CD4-positive, alpha-beta T cell treated with Interleukin-17A for 4 hours (primary cell): ENCODE measurements around the gene EFCAB11.
"Not testable (repeated sequence)": the region's sequence is repeated elsewhere in the genome, so short reads cannot be mapped to it uniquely, and the experiment has no call there.

Experiments
- DNase-seq: peaks from one replicate; pipeline ENCODE4 v3.0.0-alpha.2; 2020; ENCODE audit warnings: mixed read lengths

Gene EFCAB11

DNA sequence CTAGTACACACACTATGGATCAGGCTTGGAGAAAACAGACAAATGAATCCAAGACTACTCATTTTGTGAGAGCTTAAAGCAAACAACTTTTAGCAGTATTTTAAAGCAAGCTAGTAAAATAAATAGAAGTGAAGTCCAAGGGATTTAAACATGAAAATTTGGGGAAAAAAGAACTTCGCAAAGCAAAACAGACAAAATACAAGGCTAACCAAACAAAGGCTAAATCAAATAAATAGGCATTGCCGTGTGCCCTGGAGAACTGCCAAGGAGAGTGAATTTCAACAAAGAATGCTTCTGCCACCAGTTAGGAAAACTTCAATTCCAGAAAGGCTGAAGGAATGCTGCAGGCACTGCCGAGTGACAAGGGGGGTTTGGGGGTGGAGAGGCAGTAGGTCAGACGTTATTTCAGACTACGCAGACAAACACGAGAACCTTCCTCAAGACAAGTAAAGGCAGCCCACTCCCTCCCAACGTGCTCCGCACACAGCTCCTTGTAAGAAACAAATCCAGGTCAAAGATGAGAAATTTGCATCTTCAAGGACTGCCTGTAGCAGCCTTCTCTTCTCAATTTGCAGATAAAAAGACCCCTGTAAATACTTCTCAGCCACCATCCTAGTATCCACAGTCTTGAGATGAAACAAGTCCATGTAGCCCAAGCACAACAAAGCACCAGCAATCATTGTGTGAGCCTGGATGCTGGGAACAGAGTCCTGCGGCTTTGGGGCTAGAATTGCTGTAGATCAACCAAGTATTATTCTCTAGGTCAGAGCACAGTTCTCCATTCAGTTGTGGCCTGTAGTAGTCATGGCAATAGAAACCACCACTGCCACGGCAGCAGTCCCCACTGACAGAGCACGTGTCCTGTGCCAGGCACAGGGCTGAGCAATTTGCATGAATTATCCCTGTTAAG is 43.3 kb downstream of the EFCAB11 start:
- no peak for DNase-seq

DNA sequence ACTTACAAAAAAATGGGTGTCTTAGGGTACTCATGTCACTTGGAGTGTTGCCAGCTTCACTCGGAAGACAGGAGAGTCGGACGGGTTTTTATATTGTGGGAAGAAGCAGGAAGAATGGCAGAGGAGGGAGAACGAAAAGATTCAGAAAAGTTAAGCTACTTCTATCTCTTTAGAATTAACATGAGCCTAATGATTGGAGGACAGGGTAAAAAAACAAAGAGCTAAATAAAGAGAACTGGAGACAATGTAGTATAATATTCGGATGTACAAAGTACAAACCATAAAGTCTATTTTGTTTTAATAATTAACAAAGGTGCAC is 43.9 kb downstream of the EFCAB11 start:
- no peak for DNase-seq

DNA sequence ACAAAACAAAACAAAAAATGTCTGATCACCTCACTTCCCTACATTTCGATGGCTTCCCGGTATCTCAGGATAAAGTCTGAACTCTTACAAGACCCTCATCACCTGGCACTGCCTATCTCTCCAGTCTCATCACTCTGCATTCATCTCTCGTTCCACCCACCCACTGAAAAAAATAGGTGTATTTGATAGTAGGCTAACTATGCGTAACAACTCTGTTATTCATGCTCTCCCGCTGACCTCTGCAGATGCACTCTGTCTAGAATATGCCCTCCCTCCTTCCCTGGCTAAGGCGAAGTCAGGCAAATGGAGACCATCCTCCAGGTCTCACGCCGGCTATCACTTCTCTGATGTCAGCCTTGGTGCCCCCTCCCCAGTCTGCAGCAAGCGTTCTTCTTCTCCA is 44.9 kb downstream of the EFCAB11 start:
- DNase-seq = no peak

DNA sequence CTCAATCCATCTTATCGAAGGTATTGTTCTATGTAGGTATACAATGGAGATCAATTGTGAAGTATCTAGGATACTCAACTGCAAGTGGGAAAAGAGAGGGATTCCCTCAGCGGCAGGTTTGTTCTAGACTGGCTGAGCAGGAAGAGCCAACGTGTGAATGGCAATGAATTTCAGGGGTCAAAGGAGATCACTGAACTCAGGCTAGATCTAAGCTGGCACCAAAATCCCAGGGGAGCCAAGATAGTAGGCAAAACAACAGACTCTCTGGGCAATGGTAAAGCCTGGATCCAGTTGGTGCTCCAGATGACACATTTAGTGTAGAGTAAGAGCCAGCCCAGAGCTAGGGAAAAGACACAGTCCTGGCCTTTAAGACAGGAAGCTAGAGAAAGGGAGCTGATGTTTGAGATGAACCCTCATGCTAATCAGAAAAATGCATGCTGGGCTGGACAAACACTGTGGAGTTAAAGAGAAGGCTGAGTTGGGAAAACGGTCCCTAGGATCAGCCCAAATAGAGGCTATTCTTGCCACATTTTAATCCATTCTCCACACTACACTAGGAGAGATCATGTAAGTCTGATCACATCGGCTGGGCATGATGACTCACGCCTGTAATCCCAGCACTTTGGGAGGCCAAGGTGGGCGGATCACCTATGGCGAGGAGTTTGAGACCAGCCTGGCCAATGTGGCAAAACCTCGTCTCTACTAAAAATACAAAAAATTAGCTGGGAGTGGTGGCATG is 45.6 kb downstream of the EFCAB11 start:
- DNase-seq = no peak

DNA sequence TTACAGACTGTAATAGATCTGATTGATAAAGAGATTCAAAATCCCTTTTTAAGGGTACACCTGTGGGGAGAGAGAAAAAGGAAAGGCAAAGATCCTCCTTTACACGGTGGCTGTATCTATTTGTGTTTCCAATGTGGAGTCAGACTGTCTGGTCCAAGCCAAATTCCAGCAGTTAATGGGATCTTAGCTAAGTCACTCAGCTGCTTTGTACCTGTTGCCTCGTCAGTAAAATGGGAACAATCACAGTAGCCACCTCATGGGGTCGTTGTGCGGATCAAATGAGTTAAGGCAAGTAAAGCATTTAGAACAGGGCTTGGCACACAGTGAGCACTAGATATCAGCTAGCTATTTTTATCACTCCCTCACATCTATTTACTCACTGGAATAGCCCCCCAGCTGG is 46.9 kb downstream of the EFCAB11 start:
- no peak for DNase-seq

DNA sequence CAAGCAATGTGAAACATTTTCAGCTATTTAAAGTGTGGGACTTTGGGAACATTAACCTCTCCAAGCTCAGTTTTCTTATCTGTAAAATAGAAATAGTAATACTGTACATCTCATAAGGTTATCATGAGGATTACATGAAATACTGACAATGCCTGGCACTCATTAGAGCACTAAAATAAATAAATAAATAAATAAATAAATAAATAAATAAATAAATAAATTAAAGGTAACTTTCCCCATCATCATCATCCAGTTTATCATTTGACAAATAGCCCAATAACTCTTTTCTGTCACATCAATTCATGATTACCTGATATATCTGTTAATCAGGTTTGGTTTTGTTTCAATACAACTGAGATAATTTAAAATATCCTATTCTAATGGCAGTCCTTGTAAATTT is 48.5 kb downstream of the EFCAB11 start:
- no peak for DNase-seq

DNA sequence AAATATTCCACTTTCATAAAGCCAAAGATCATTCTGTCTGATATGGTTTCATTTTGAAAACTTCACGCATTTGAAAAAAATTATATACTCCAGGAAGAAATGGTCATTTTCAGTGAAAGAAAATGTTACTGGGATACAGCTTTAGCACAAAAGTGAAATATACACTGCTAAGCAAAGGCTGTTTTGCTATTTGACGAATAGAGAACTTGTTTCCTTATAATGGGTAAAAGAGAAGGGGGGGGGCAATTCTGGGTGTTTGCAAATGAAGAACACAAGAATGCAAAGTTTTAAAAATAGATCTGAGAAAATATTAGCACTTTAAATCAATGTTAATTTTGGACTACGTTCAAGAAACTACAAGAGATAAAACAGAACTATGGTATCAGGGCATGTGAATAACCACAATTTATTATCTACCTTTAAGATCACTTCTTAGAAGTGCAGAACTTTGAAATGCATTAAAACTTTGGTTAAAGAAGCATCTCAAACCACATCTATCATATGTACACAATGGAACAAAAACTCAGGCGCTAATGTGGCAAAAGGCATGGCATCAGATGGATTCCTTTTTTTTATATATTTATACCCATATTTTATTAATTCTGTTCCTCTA is 51.1 kb downstream of the EFCAB11 start:
- no peak for DNase-seq

DNA sequence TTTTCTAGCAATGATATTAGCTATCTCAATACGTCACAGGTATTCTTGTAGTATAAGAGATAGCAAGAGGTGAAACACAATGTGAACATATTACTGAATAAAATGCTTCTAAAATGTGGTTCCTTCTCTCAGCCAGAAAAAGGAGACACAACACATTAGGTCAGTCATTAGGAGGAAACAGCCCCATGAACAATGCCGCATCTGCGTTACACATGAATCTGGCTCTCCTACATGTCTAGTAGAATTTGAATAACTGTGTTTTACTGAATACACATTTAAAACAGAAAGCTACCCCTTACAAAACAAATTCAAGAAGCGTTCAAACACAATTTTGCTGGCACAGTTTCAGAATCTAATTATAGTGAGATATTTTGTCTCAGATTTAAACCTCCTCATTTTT is 51.6 kb downstream of the EFCAB11 start:
- DNase-seq = no peak

DNA sequence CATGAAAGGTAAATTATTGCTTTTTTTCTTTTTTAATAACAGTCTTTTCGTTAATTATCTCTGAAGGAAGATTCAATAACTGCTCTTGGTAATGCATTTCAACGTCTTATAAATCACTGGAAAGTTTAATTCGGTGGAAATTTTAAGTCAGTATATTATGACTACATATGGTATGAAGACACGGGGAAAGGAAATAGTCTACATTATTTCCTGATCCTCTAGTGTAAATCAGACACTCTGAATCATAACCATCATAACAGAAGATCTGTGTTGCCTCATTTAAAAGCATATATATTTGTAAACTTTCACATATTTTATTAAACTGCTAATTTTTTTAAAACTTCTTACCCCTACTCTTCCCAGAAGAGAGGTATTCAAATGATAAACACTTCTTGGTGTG is 53.7 kb downstream of the EFCAB11 start:
- DNase-seq = no peak

DNA sequence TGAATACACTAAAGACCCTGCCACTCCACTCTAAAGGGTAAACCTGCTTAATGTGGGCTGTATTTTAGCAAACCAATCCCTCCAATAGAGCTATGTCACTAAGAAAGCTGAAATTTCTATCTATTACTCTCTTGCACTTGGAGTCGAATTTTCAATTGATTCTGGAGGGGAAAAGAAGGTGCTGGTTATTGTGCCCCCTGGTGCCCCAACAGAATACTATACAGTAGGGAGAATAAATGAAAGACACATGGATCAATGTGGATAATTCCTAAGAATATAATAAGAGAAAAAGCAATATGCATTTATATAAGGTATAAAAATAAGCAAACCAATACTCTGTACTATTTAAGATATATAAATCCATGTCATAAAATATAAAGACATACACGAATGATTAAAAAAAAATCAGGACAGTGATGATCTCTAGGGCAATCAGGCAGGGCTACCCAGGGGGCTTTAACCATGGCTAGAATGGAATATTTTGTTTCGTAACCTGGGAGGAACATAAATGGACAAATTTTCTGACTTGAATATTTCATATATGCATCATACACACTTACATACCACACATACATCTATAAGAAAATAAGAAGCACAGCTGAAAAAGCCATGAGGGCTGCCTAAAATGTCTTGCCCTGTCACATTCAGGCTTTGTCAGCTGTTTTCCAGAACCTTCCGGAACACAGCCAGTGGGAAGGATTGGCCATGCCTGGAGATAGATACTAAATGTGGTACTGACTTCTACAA is 54.4 kb downstream of the EFCAB11 start:
- peak; percentile 38 for DNase-seq

DNA sequence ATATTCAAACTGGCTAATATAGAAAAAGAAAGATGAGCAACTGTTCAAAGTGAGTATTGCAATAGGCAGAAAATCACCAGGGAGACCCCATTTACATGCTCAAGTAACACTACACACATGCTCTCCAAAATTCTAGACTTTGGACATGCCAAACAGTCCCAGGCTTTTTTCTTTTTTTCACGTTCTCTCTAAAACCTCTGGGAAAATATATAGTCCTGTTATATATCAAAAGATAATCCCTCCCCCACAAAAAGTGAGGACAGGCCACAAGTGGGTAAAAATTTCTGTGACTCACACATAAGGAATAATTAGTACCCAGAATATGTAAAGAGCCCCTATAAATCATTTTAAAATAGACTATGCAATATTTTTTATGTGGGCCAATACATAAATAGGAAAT is 55.2 kb downstream of the EFCAB11 start:
- DNase-seq = no peak

DNA sequence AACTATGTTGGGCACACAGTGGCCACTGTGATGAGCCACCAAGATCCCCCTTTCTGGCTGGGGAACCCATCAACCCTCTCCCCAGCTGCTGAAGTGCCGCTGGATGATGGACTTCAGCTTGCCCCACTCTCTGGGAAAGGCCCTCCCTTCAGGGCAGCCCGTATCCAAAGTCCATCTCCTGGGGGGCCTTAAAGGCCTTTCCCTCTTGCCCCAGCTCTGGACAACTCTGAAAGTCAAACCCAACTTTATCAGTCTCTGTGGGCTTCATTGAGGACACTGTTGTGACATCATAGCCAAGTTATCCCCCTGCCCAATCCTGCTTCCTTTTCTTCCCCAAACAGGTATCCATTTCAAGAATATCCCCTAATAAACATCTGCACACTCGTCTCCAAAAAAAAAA is 61.1 kb downstream of the EFCAB11 start:
- not testable (repeated sequence) for DNase-seq

DNA sequence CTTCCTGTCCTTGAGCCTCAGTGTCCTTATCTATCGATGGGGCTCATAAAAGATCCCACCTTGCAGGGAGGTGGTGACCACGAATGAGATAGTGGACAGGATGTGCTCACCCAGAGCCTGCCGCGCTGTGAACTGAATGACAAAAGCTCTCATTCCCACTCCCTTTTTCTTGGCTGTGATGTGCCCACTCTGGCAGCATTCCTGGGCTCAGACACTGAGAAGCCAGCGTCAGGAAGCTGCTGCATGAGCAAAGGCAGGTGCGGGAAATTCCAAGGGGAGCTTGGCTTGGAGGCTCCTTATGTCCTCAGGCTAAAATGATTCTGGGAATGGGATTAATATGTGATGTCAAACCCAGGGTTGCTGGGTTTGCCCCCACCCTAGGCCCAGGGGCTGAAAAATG is 61.6 kb downstream of the EFCAB11 start:
- no peak for DNase-seq

DNA sequence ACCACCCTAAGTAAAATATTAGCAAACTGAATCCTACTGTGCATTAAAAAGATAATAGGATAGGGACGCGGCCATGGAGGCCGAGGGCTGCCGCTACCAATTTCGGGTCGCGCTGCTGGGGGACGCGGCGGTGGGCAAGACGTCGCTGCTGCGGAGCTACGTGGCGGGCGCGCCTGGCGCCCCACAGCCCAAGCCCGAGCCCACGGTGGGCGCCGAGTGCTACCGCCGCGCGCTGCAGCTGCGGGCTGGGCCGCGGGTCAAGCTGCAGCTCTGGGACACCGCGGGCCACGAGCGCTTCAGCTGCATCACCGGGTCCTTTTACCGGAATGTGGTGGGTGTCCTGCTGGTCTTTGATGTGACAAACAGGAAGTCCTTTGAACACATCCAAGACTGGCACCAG is 62.8 kb downstream of the EFCAB11 start:
- not testable (repeated sequence) for DNase-seq

DNA sequence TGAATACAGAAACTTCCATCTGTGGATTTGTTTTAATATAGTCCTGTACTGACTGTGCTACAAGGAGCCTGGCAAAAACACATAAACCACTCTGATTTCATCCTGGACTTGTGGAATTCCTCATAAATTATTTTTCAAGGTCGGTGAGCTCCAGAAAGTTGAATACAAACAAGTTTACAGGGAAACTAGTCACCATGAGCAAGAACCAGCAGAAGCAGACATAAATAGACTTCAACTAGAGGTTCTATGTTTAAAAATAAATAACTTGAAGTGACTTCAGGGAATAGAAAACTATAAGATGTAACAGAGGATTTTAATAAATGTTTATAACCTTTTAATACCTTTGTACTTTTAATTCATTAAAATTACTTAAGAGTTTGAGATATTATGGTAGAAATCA is 63.5 kb downstream of the EFCAB11 start:
- DNase-seq = no peak

DNA sequence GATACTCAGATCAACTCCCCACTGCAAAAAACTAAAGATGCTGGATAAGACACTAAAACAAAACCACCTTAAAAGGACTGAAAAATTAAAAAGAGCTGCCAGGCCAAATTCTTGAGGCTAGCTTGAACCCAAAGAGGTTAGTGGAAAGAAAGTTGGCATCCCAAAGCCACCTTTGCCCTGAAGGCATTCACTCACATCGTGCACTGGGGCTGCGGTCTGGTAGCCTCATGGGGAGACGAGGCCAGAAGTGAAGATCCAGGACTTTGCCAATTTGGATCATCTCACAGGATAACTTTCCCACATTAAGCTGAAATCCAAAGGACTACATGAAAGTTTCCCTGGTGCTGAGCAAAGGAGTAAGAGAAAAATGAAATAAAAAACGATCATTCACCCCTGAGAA is 63.9 kb downstream of the EFCAB11 start:
- DNase-seq = no peak

DNA sequence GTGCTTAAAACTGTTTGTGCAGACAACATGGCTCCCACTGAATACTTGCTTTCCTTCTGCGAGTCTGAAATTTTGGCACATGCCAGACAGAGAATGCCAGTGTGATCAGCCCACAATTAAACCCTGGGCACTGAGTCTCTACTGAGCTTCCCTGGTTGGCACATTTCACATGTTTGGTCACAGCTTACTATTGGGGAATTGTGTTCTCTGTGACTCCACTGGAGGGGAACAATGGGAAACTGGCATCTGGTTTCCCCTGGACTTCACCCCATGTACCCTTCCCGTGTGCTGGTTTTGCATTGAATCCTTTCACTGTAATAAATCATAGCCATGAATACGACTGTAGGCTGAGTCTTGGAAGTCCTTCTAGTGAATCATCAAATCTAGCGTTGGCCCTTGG is 64.9 kb downstream of the EFCAB11 start:
- DNase-seq = no peak

DNA sequence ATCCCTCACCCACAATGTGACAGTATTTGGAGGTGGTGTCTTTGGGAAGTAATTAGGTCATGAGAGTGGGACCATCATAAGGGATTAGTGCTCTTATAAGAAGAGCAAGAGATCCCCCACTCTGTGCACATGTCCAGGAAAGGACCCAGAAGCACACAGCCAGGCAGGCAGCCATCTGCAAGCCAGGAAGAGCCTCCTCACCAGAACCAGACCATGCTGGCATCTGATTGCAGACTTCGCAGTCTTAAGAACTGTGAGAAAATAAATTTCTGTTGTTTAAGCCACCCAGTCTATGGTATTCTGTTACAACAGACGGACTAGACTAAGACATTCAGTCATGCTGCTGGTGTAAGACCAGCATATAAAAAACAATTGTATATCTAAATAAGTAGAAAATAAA is 69.8 kb downstream of the EFCAB11 start:
- no peak for DNase-seq

DNA sequence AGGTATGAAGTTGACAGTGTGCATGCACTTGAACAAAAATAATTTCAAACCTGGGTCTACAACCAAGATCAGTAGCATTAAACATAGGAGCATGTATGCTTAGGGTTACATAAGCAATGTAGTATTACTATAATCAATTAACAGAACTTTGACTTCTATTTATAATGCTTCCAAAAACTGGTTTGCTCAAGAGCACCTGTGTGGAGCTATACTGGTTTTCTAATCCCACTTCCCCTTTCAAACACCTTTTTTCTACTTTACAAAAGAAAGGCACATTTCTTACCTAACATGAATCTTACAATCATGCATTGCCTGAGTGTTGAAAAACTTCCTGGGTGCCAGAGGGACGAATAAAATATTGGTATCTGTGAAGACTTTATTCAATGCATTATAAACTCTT is 72.7 kb downstream of the EFCAB11 start:
- no peak for DNase-seq

DNA sequence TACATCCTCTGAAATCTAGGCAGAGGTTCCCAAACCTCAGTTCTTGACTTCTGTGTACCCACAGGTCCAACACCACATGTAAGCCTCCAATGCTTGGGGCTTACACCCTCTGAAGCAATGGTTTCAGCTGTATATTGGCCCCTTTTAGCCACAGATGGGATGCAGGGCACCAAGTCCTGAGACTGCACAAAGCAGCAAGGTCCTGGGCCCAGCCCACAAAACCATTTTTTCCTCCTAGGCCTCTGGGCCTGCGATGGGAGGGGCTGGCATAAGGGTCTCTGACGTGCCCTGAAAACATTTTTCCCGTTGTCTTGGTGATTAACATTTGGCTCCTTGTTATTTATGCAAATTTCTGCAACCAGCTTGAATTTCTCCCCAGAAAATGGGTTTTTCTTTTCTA is 80.4 kb downstream of the EFCAB11 start:
- not testable (repeated sequence) for DNase-seq

DNA sequence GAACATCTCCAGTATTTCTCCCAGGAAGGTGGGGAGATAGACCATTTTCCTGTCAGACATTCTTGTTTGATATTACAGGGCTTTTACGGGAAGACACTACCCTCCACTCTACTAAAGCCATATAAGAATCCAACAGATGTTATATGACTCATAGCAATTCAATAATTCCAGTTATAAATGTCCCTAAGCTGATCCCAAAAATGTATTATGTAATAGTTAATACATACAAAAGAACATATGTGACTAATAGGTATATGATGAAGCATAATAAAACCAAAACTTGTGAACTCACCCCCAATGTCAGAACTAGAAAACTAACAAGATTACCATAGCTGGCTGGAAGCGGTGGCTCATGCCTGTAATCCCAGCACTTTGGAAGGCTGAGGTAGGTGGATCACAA is 84.2 kb downstream of the EFCAB11 start:
- no peak for DNase-seq

DNA sequence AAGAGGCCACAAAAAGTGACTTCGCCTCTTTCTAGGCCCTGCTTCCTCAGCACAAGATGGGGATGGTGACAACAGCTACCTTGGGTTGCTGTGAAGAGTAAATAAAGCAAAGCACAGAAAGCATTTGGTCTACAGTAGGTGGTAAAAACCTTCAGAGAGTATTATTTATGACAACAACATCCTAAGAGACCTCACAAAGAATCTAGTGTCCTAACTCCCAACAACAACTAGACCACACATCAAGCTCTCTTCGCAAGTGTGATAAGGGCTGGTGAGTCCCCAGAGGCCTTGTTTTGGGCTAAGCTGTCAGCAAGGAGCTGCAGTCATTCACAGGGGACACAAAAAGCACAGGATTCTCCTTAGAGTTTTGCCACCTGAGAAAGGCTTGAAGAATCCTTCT is 84.9 kb downstream of the EFCAB11 start:
- no peak for DNase-seq

DNA sequence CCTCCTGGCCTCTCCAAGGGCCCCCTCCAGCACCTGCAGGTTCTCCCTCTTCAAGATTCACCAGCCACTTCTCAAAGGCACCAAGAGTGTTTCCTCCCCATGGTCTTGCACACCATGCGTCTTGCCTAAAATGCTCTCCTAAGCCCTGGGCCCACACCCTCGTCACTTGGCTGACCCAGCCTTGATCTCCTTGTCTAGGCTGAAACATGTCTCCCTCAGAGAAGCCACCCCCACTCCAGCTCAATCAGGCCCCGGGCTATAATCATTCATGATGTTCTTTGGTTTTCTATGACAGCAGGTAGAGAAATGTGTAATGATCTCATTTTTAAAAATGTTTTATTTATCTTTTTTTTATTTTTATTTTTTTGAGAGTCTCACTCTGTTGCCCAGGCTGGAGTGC is 88.1 kb downstream of the EFCAB11 start:
- DNase-seq = no peak
